OCI-LY3 (cell line): ENCODE data around the gene FLNC.

Experiments
- H2AFZ ChIP-seq: fragments of 200-600, 300-600 bp; shearing (Covaris generic); 2 replicates; pipeline ENCODE4 v1.6.0; 2014; ENCODE audit warnings: antibody characterized with exemption, low read depth, low read length
- H3K27ac ChIP-seq: fragments of 200-600, 300-600 bp; sonication (generic); 2 replicates; pipeline ENCODE4 v1.5.1; 2014; ENCODE audit warnings: mild to moderate bottlenecking, low read length, moderate library complexity, mixed read lengths
- H3K27me3 ChIP-seq: fragments of 200-600, 300-600 bp; sonication (generic); 2 replicates; pipeline ENCODE4 v1.6.1; 2014; ENCODE audit warnings: low read depth, low read length, mixed read lengths
- H3K36me3 ChIP-seq: fragments of 200-600, 300-600 bp; sonication (generic); replicated peaks from 2 replicates; pipeline ENCODE3; 2014; ENCODE audit warnings: low read depth, low read length, mixed read lengths
- H3K4me1 ChIP-seq: fragments of 300-600, 200-600 bp; sonication (generic); 2 replicates; pipeline ENCODE4 v1.6.1; 2014; ENCODE audit warnings: low read length, mixed read lengths
- H3K4me2 ChIP-seq: fragments of 200-600, 300-600 bp; sonication (generic); 2 replicates; pipeline ENCODE4 v1.6.1; 2014; ENCODE audit warnings: low read length, mixed read lengths
- H3K4me3 ChIP-seq: fragments of 300-600, 200-600 bp; sonication (generic); 2 replicates; pipeline ENCODE4 v1.5.1; 2014; ENCODE audit warnings: antibody characterized with exemption, mild to moderate bottlenecking, low read length, moderate library complexity
- H3K79me2 ChIP-seq: fragments of 300-600, 200-600 bp; shearing (Covaris generic); 2 replicates; pipeline ENCODE4 v1.6.1; 2014; ENCODE audit warnings: mild to moderate bottlenecking, low read length, mixed read lengths
- H3K9ac ChIP-seq: fragments of 300-600, 200-600 bp; shearing (Covaris generic); 2 replicates; pipeline ENCODE4 v1.6.0; 2014; ENCODE audit warnings: mild to moderate bottlenecking, low read length, moderate library complexity
- H3K9me3 ChIP-seq: fragments of 200-600, 300-600 bp; shearing (Covaris generic); 2 replicates; pipeline ENCODE4 v1.6.1; 2014; ENCODE audit warnings: low read length, mixed read lengths; ENCODE audit not compliant: insufficient read depth
- H4K20me1 ChIP-seq: fragments of 200-600, 300-600 bp; sonication (generic); 2 replicates; pipeline ENCODE4 v1.6.1; 2016; ENCODE audit warnings: low read length, mixed read lengths; ENCODE audit not compliant: insufficient read depth
- CTCF ChIP-seq: fragments of 200-600, 300-600 bp; sonication (generic); IDR thresholded peaks from 2 replicates; pipeline ENCODE4 v1.5.1; 2014; ENCODE audit warnings: antibody characterized with exemption, low read length, low read depth
- EZH2phosphoT487 ChIP-seq: fragments of 200-600 bp; shearing (Covaris generic); IDR thresholded peaks from 2 replicates; pipeline ENCODE4 v1.6.1; 2018; ENCODE audit warnings: antibody characterized with exemption, mixed run types, low read depth

The FLNC gene

GRCh38 chr7:128810473-128810872 lies 19.7 kb upstream of the FLNC start:
- no peak overlapping the region for H3K9ac ChIP-seq
- H3K4me2 ChIP-seq = no peak overlapping the region
- H3K9me3 ChIP-seq = no peaks in the 10 kb centered on the region
- H4K20me1 ChIP-seq = no peaks in the 10 kb centered on the region
- no peaks in the 10 kb centered on the region for H3K27me3 ChIP-seq
- H3K79me2 ChIP-seq = no peaks in the 10 kb centered on the region
- H3K36me3 ChIP-seq = no peaks in the 10 kb centered on the region
- no peak overlapping the region for H3K4me3 ChIP-seq
- H3K27ac ChIP-seq = no peak overlapping the region
- no peak for TF ChIP-seq CTCF
- TF ChIP-seq EZH2phosphoT487 = no peak
- H3K4me1 ChIP-seq = no peaks in the 10 kb centered on the region
- no peak overlapping the region for H2AFZ ChIP-seq

GRCh38 chr7:128810997-128811396 lies 19.2 kb upstream of the FLNC start:
- no peak overlapping the region for H3K27ac ChIP-seq
- H4K20me1 ChIP-seq = no peaks in the 10 kb centered on the region
- H3K79me2 ChIP-seq = no peaks in the 10 kb centered on the region
- H3K4me2 ChIP-seq = no peak overlapping the region
- no peaks in the 10 kb centered on the region for H3K4me1 ChIP-seq
- H3K4me3 ChIP-seq = no peak overlapping the region
- H3K27me3 ChIP-seq = no peaks in the 10 kb centered on the region; the same call in 1 of the 2 replicates
- no peak overlapping the region for H3K9ac ChIP-seq
- H3K36me3 ChIP-seq = no peaks in the 10 kb centered on the region
- TF ChIP-seq CTCF = no peak
- no peak for TF ChIP-seq EZH2phosphoT487
- no peak overlapping the region for H2AFZ ChIP-seq
- H3K9me3 ChIP-seq = no peaks in the 10 kb centered on the region

GRCh38 chr7:128811631-128812430 lies 18.4 kb upstream of the FLNC start:
- no peaks in the 10 kb centered on the region; the same call in 1 of the 2 replicates for H3K27me3 ChIP-seq
- no peak overlapping the region for H3K9ac ChIP-seq
- no peak overlapping the region for H3K27ac ChIP-seq
- H4K20me1 ChIP-seq = no peaks in the 10 kb centered on the region
- H2AFZ ChIP-seq = no peak overlapping the region
- no peaks in the 10 kb centered on the region for H3K36me3 ChIP-seq
- no peak overlapping the region for H3K4me3 ChIP-seq
- no peaks in the 10 kb centered on the region for H3K9me3 ChIP-seq
- H3K4me1 ChIP-seq = no peaks in the 10 kb centered on the region
- TF ChIP-seq EZH2phosphoT487 = no peak
- no peaks in the 10 kb centered on the region for H3K79me2 ChIP-seq
- H3K4me2 ChIP-seq = no peak overlapping the region

- H2AFZ ChIP-seq = no peak overlapping the region
- no peak overlapping the region for H3K27ac ChIP-seq
- H3K27me3 ChIP-seq = no peaks in the 10 kb centered on the region; the same call in 1 of the 2 replicates
- H3K36me3 ChIP-seq = no peaks in the 10 kb centered on the region
- no peak for TF ChIP-seq CTCF
- TF ChIP-seq EZH2phosphoT487 = no peak
- no peaks in the 10 kb centered on the region for H3K9me3 ChIP-seq
- H3K4me2 ChIP-seq = no peak overlapping the region
- no peaks in the 10 kb centered on the region for H3K79me2 ChIP-seq
- H3K4me3 ChIP-seq = no peak overlapping the region
- no peak overlapping the region for H3K9ac ChIP-seq
- H4K20me1 ChIP-seq = no peaks in the 10 kb centered on the region
- no peaks in the 10 kb centered on the region for H3K4me1 ChIP-seq
Observed at GRCh38 chr7:128812514-128813168, 17.6 kb upstream of the FLNC start.
